ENCODE measurements around the gene ADCY10.

ADCY10 gene

GRCh38 chr1:167915569-167915968, 1.6 kb upstream of the ADCY10 start:
- no peak for TF ChIP-seq CTCF (IDR thresholded peaks at IDR 0.05)
- Histone ChIP-seq H3K4me3 (no peak overlapping the region), H3K27ac (no peak overlapping the region)
- DNase-seq (ENCODE audit: low spot score): no peak

DNA sequence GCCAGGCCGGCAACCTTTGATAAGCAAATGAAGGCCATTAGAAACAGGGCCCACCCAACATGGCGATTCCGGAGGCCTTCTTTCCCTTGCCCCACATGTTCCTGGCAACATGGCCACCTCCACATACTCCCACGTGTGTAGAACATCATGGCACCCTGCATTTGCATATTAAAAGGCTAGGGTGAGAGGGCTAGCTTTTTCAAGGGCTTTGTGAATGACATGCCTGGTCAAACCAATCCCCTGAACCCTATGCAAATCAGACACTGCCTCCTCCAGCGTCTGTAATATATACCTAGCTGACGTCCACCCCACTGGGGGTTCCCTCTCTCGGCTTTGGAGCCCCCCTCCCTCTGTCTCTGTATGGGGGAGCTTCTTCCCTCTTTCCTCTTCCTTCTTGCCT, 1.6 kb downstream of the ADCY10 start:
- TF ChIP-seq CTCF (IDR thresholded peaks at IDR 0.05): no peak
- DNase-seq (ENCODE audit: low spot score): no peak
- Histone ChIP-seq H3K4me3 (no peak overlapping the region), H3K27ac (no peak overlapping the region)

GRCh38 chr1:167911413-167911812, 2.5 kb downstream of the ADCY10 start:
- DNase-seq (ENCODE audit: low spot score): no peak
- TF ChIP-seq CTCF (IDR thresholded peaks at IDR 0.05): no peak
- Histone ChIP-seq H3K27ac (no peak overlapping the region), H3K4me3 (no peak overlapping the region)

DNA sequence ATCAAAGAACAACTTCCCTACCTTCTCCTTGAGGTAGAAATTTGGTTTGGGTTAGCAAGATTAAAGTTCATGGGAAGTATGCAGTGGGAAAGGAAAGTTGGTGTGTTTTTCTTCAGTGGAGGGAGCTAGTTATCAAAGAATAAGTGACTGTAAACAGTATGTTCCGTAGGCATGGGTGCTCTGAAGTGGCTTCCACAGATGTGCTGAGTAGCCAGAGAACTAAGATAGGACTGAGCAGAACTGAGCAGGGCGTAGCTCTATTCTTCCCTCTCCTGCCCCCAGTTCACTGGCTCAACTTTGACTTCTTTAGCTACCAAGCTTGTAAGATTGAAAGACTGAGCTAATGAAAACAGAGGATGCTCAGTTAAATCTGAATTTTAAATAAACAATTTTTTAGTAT, 3.4 kb downstream of the ADCY10 start:
- Histone ChIP-seq H3K4me3 (no peak overlapping the region), H3K27ac (no peak overlapping the region)
- DNase-seq (ENCODE audit: low spot score): no peak
- no peak for TF ChIP-seq CTCF (IDR thresholded peaks at IDR 0.05)

DNA sequence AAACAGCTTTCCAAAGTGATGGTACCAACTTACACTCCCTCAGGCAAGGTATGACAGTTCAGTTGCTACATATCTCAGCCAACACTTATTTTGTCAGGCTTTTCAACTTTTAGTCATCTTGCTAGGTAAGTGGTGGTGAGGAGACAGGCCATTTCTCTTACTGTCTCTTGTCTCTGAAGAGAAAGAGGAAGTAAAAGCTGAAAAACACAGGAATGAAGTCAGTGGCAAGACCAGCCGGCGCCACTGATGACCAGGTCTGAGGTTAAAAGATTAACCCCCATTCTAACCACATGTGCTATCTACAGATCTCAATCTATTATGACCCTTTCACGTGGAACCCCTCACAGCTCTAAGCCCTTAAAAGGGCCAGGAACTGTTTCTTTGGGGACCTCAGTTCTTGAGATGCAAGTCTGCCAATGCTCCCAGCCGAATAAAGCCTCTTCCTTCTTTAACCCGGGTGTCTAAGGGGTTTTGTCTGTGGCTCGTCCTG, 4.2 kb downstream of the ADCY10 start:
- TF ChIP-seq CTCF (IDR thresholded peaks at IDR 0.05): no peak
- DNase-seq (ENCODE audit: low spot score): no peak
- Histone ChIP-seq H3K27ac (no peak overlapping the region), H3K4me3 (no peak overlapping the region)

DNA sequence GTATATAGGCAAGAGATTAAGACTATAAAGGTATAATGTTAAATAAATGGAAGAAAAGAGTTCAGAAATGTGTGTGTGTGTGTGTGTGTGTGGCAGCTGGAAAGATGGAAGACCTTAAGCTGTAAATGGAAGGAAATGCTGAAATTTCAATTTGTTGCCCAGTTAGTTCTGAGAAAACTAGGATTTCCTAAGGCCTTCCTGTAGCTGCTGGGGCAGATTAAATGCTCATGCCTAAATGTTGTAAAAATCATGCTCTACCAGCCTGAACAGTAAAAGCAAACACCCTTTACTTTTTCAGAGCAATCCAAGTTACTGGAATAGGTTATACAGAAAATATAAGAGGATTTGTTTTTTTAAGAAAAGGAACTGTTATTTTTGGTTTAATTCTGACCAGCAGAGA, 8.3 kb downstream of the ADCY10 start:
- Histone ChIP-seq H3K27ac (no peak overlapping the region), H3K4me3 (no peak overlapping the region)
- DNase-seq (ENCODE audit: low spot score): no peak
- no peak for TF ChIP-seq CTCF (IDR thresholded peaks at IDR 0.05)

DNA sequence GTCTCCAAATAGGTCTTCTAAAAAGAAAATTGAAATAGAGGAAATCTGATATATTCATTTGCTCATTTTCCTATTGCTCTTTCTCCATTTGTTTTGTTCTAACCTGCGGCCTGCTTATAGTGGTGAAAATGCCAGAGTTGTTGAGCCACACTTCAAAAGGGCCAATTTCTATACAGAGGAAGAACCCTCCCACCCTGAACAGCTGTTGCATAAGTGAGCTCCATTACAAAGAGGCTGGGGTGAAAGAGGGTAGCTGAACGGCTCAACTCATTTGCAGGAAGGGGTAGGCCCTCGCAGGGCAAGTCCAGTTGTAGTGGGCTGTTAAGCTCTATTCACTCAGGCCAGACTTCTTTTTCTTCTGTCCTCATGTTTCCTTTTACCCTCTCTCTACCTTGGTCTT, 8.8 kb downstream of the ADCY10 start:
- no peak overlapping the region for H3K27ac ChIP-seq
- no peak for TF ChIP-seq CTCF (IDR thresholded peaks at IDR 0.05)
- H3K4me3 ChIP-seq: no peak overlapping the region
- no peak for DNase-seq (ENCODE audit: low spot score)

All from coronary artery (tissue), 2 donors.